Lung (tissue), 16 donors: Measurements from ENCODE around the gene IGSF22. TPM values are rescaled to one million over a fixed set of nuclear protein-coding genes. Genes with fewer than 3 reads are reported as not detected.

Experiments
- ATAC-seq: fragments of 200-7000 bp; cut with Tn5 transposase; one replicate; pipeline ENCODE4 v1.9.1; 2020; ENCODE audit warnings: moderate number of reproducible peaks; ENCODE audit not compliant: insufficient read depth, low FRiP score
- DNase-seq, 3 donors: peaks; one replicate each; pipeline ENCODE4 v3.0.0-alpha.2; 2013 to 2017
- H3K27ac ChIP-seq, 2 donors: one replicate each; pipeline ENCODE4 v1.5.1; 2013; ENCODE audit warnings: mild to moderate bottlenecking in 2 of 2, moderate library complexity in 2 of 2, control low read depth in 1 of 2, inconsistent platforms in 1 of 2, low read depth in 1 of 2, low read length in 1 of 2
- H3K27me3 ChIP-seq, 3 donors: one replicate each; pipeline ENCODE4 v1.5.1; 2013; ENCODE audit warnings: low read length in 2 of 3; ENCODE audit not compliant: control insufficient read depth in 3 of 3, insufficient read depth in 3 of 3
- H3K36me3 ChIP-seq, 4 donors: one replicate each; pipeline ENCODE4 v1.5.1; 2013; ENCODE audit warnings: low read length in 4 of 4, mild to moderate bottlenecking in 1 of 4, moderate library complexity in 1 of 4; ENCODE audit not compliant: control insufficient read depth in 4 of 4, insufficient read depth in 4 of 4
- H3K4me1 ChIP-seq, 5 donors: one replicate each; pipeline ENCODE4 v1.5.1; 2013; ENCODE audit warnings: low read length in 5 of 5, mild to moderate bottlenecking in 2 of 5, moderate library complexity in 1 of 5; ENCODE audit not compliant: control insufficient read depth in 5 of 5, insufficient read depth in 5 of 5
- H3K4me3 ChIP-seq: one replicate; pipeline ENCODE4 v1.5.1; 2013; ENCODE audit warnings: mild to moderate bottlenecking, control low read depth, moderate library complexity
- H3K9ac ChIP-seq, 2 donors: one replicate each; pipeline ENCODE4 v1.5.1; 2013; ENCODE audit warnings: low read length in 2 of 2, control low read depth in 1 of 2; ENCODE audit not compliant: insufficient read depth in 1 of 2
- H3K9me3 ChIP-seq, 4 donors: one replicate each; pipeline ENCODE4 v1.5.1; 2013; ENCODE audit warnings: low read length in 3 of 4, mild to moderate bottlenecking in 1 of 4, moderate library complexity in 1 of 4; ENCODE audit not compliant: control insufficient read depth in 4 of 4, insufficient read depth in 3 of 4
- CTCF ChIP-seq: IDR thresholded peaks from 2 replicates; pipeline ENCODE4 v1.5.1; 2012; ENCODE audit warnings: mild to moderate bottlenecking; ENCODE audit errors: control extremely low read depth, extremely low read depth
- WGBS, 2 donors: extraction: QIAGEN DNeasy Blood & Tissue Kit; methylation state at CpG; one replicate each; pipeline ENCODE4 v1.1.7; 2013; 5-methylcytosine and 5-hydroxymethylcytosine counted together
- long read RNA-seq, 5 donors: transcript quantifications; one replicate each; lab custom pipeline, GENCODE V29; 2026
- polyA plus RNA-seq, 2 donors: library from polyadenylated mRNA; stranded (reverse); fragments of 200-250 nt; gene quantifications; one replicate each; pipeline ENCODE4 v1.2.1, GENCODE V29; 2013
- total RNA-seq, 2 donors: library from RNA; depleted of rRNA in 1 of 2; stranded (reverse); fragments of >200 nt in 1 of 2; gene quantifications; one replicate each; pipeline ENCODE4 v1.2.1, GENCODE V29; 2014 to 2021
- donor health status: control.
- donor health status: control.
- donor health status: Bipolar disorder and iron deficiency.
- donor health status: healthy.
- donor health status: DM: yes; HTN: yes; CAD: no.

IGSF22 gene
- total RNA-seq, result 1 to 10 TPM in 1 of 2 donors, under 1 TPM in 1; 0.77 to 2.0 TPM
- under 1 TPM; 0.33 to 0.34 TPM for polyA plus RNA-seq
- long read RNA-seq, donor 1, result 0 reads
- long read RNA-seq, donor 2, result 0 reads
- long read RNA-seq, donor 3, result 0 reads
- long read RNA-seq, donor 4, result 0 reads
- long read RNA-seq, donor 5, result 0 reads

DNA sequence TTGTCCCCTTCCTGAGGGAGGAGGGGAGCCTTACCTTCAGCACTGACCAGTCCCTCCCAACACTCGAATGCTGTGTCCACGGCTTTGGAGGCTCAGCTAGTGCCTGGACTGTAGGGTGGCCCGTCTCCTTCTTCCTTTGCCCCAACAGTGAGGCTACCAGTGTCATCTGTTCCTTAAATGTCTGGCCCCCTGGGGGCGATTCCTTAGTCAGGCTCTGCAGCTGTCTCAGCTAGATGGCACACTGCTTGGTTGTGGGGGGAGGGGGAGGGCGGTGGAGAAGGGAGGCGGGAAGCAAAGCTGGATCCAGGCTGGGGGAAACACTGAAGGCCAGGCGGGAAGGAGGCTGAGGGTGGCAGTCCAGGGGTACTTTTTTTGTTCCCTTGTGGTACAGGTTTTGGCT is at the start of gene IGSF22:
Gene IGSF22 (minus strand): TSS at position 149 of the 400 bp plus-strand sequence. CDS start 1,952 bp downstream, outside the sequence.
- Histone ChIP-seq H3K4me3 (no peak within 1 kb of the TSS), H3K27me3 (no peaks in the 10 kb centered on the region), H3K9me3 (no peaks in the 10 kb centered on the region), H3K27ac (no peak within 1 kb of the TSS), H3K36me3 (no peaks in the 10 kb centered on the region), H3K4me1 (peaks cover 0 to 9% (median 0%) of the 10 kb centered on the region in 5 donors), H3K9ac (no peak within 1 kb of the TSS)
- TF ChIP-seq CTCF, result no peak
- no peak for DNase-seq
- no peak for ATAC-seq
- WGBS, 2 donors, result 83% methylated on average over 7 of the region's 7 CpGs

- H3K4me1 ChIP-seq, result no peaks in the 10 kb centered on the region
- WGBS, 2 donors, result 78 to 87% methylated on average over 7 of the region's 7 CpGs
- peaks cover 0 to 2% (median 0%) of the 10 kb centered on the region in 4 donors for H3K9me3 ChIP-seq
- TF ChIP-seq CTCF, result no peak
- no peak for DNase-seq
- no peak overlapping the region for H3K27ac ChIP-seq
- no peak for ATAC-seq
- H3K27me3 ChIP-seq, result peaks cover 0 to 8% (median 0%) of the 10 kb centered on the region in 3 donors
- H3K36me3 ChIP-seq, result no peaks in the 10 kb centered on the region
- H3K9ac ChIP-seq, result no peak overlapping the region
- H3K4me3 ChIP-seq, result no peak overlapping the region
These were observed 48.8 kb upstream of the IGSF22 start for GRCh38 chr11:18774801-18775200.

DNA sequence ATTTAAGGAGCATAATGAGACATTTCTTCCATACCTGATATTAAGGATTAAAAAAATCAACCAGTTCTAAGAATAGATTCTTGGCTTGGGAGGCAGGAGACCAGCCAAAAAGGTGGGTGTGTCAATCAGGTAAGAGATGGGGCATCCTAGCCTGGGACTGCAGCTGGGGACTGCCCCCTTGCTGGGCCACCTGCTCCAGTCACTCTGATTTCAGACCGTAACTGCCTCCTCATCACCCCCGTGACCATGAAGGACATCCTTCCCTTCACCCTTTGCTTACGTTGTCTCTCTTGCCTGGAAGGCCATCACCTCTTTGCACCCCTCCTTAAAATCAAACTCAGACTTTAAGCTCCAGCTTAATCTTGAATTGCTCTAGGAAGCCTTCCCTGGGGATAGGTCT is 47.7 kb upstream of the IGSF22 start:
- no peaks in the 10 kb centered on the region for H3K4me1 ChIP-seq
- H3K9me3 ChIP-seq, result peaks cover 0 to 2% (median 0%) of the 10 kb centered on the region in 4 donors
- no peak overlapping the region for H3K4me3 ChIP-seq
- peaks cover 0 to 8% (median 0%) of the 10 kb centered on the region in 3 donors for H3K27me3 ChIP-seq
- ATAC-seq (no peak), DNase-seq (no peak)
- TF ChIP-seq CTCF, result no peak
- no peaks in the 10 kb centered on the region for H3K36me3 ChIP-seq
- no peak overlapping the region for H3K9ac ChIP-seq
- 80 to 86% methylated on average over 3 of the region's 3 CpGs for WGBS, 2 donors
- H3K27ac ChIP-seq, result no peak overlapping the region

GRCh38 chr11:18773104-18773503 is 47.1 kb upstream of the IGSF22 start:
- no peak for ATAC-seq

More at GRCh38 chr11:18773104-18773503, 47.1 kb upstream of the IGSF22 start:
- Histone ChIP-seq H3K9me3 (peaks cover 0 to 2% (median 0%) of the 10 kb centered on the region in 4 donors), H3K27ac (no peak overlapping the region), H3K4me1 (no peaks in the 10 kb centered on the region), H3K9ac (no peak overlapping the region), H3K27me3 (peaks cover 0 to 8% (median 0%) of the 10 kb centered on the region in 3 donors), H3K36me3 (no peaks in the 10 kb centered on the region), H3K4me3 (no peak overlapping the region)
- DNase-seq, result no peak
- TF ChIP-seq CTCF, result no peak
- WGBS, 2 donors, result 72 to 74% methylated on average over 8 of the region's 8 CpGs
